CD4-positive, alpha-beta T cell treated with Interleukin-4 for 4 hours (primary cell): ENCODE results near the gene VIPAS39.
A peak's percentile ranks its signal among the peaks of the same experiment; 100 is the strongest.

Experiments used
- DNase-seq: peaks from one replicate; pipeline ENCODE4 v3.0.0-alpha.2; 2020

The VIPAS39 gene

DNA sequence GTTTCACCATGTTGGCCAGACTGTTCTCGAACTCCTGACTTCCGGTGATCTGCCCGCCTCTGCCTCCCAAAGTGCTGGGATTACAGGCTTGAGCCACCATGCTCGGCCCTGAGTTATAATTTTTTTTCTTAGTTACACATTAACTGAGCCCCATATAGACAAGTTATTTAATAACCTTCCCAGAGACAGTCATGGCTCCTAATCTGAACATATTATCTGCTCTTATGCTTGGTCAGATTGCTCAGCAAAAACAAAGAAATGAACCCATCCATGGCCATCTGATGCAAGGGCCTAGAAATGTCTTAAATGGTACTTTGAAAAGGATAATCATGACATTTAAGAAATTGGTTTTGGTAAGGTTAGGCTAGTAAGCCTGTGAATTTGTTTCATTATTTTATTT, 67.2 kb downstream of the VIPAS39 start:
- DNase-seq: no peak

DNA sequence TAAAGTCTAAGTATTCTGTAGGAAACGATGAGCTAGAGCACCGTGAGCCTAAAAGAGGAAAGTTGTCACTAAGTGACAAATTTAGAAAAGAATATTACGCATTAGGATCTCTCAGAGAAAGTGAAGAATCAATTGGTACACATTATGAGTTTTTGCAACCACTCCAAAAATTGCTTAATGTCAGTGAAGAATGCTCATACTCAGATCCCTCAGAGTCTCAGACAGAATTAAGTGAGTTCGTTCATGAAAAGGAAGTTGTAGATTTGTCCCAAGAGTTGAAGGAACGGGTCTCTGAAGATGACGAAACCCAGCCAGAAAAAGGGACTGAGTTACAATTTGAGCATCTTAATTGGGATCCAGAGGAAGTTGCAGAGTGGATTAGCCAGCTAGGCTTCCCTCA, 78.7 kb downstream of the VIPAS39 start:
- no peak for DNase-seq

DNA sequence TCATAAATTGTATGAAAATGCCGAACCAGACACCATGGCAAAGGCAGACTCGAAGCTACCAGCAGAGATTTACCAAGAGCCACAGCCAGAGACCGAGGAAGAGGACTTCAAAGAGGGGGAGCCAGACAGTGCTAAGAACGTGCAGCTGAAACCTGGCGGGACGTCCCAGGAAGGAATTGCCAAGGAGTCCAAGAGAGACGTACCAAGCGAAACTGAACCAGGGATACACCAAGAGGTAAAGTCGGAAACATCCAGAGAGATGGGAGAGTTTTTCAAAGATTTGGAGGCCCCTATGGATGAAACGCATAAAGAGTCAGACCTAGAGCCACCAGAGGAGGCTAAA, 79.9 kb downstream of the VIPAS39 start:
- no peak for DNase-seq

DNA sequence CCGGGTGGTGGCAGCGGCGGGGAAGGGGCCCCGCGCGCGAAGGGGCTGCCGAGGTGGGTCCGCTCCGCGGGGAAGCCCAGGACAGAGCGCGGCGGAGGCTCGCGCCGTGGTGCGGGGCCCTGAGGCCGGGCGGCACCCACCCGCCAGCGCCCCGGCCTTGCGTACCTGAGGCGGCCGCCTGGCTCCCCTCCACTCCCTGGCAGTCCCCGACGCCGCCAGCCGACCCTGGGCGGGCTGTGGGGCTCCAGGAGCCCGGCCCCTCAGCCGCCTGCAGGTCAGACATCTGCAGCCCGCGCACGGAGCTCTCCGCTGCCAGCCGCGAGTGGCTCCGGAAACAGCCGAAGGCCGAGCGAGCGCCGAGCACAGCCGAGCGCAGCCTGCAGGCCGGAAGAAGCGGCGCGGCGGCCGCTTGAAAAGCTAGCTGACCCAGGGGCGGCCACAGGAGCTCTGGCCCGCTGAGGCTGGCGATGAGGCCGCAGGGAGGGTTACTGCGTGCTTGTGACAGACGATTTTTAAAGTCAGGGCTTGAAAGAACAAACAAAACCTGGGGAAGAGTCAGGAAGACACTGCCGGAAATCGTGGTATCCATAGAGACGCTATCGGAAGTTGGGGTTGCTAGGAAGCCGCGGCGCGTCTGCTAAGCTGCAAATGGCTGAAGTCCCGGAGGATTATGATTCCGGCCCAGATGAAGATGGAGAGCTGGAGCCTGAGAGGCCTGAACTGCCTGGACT, 80.5 kb downstream of the VIPAS39 start, which contains the start of the genes SAMD15 and TMED8:
SAMD15 (plus strand) TSS at position 609 of the 731 bp plus-strand sequence; CDS start at position 649, 40 bp downstream.
TMED8 (minus strand) TSS at position 324 of the 731 bp plus-strand sequence; CDS start at position 283, 41 bp downstream.
- peak; percentile 78 for DNase-seq
